ENCODE data around the gene BDH2.

GRCh38 chr4:103060453-103061148, 39.0 kb downstream of the BDH2 start:
- TF ChIP-seq CTCF (conservative IDR thresholded peaks at IDR 0.05; ENCODE audit: low read length) (no peak), EZH2phosphoT487 (IDR thresholded peaks at IDR 0.05; ENCODE audit: borderline replicate concordance, low read depth, low read length) (no peak)
